22Rv1 (cell line): Measurements from ENCODE around the gene RAPGEFL1.
A peak's percentile ranks its signal among the peaks of the same experiment; 100 is the strongest.
"Not testable (repeated sequence)": the region's sequence is repeated elsewhere in the genome, so short reads cannot be mapped to it uniquely, and the experiment has no call there.

Experiments
- H3K27ac ChIP-seq: fragments of 450-650 bp; 2 replicates; pipeline ENCODE4 v1.5.1; 2017
- ZFX ChIP-seq: fragments of 450-650 bp; IDR thresholded peaks from 2 replicates; pipeline ENCODE4 v1.6.1; 2017; ENCODE audit warnings: antibody characterized with exemption, borderline replicate concordance
- TF ChIP-seq, protein P1 (sequence below): fragments of 450-650 bp; IDR thresholded peaks from 2 replicates; pipeline ENCODE4 v1.5.1; 2017; ENCODE audit warnings: mild to moderate bottlenecking

The RAPGEFL1 gene

GRCh38 chr17:40219594-40220338 is 42.5 kb downstream of the RAPGEFL1 start:
- peak overlapping the region; percentile 71 for H3K27ac ChIP-seq
- TF ChIP-seq, protein P1, sequence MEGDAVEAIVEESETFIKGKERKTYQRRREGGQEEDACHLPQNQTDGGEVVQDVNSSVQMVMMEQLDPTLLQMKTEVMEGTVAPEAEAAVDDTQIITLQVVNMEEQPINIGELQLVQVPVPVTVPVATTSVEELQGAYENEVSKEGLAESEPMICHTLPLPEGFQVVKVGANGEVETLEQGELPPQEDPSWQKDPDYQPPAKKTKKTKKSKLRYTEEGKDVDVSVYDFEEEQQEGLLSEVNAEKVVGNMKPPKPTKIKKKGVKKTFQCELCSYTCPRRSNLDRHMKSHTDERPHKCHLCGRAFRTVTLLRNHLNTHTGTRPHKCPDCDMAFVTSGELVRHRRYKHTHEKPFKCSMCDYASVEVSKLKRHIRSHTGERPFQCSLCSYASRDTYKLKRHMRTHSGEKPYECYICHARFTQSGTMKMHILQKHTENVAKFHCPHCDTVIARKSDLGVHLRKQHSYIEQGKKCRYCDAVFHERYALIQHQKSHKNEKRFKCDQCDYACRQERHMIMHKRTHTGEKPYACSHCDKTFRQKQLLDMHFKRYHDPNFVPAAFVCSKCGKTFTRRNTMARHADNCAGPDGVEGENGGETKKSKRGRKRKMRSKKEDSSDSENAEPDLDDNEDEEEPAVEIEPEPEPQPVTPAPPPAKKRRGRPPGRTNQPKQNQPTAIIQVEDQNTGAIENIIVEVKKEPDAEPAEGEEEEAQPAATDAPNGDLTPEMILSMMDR, result no peak
- no peak for TF ChIP-seq ZFX

- TF ChIP-seq ZFX, result no peak
- TF ChIP-seq, protein P1, result no peak
- H3K27ac ChIP-seq, result no peak overlapping the region
These were observed 47.7 kb downstream of the RAPGEFL1 start for GRCh38 chr17:40224718-40225550.

DNA sequence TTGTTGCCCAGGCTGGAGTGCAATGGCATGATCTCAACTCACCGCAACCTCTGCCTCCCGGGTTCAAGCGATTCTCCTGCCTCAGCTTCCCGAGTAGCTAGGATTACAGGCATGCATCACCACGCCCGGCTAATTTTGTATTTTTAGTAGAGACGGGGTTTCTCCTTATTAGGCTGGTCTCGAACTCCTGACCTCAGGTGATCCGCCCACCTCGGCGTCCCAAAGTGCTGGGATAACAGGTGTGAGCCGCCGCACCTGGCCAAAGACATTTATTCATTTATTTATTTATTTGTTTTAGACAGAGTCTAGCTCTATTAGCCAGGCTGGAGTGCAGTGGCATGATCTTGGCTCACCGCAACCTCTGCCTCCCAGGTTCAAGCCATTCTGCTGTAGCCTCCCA is 51.9 kb downstream of the RAPGEFL1 start:
- H3K27ac ChIP-seq, result not testable (repeated sequence)

- H3K27ac ChIP-seq, result no peak overlapping the region
- TF ChIP-seq ZFX, result no peak
These were observed 53.4 kb downstream of the RAPGEFL1 start for GRCh38 chr17:40230670-40231069.

GRCh38 chr17:40231928-40232327 is 54.7 kb downstream of the RAPGEFL1 start:
- H3K27ac ChIP-seq, result not testable (repeated sequence)

DNA sequence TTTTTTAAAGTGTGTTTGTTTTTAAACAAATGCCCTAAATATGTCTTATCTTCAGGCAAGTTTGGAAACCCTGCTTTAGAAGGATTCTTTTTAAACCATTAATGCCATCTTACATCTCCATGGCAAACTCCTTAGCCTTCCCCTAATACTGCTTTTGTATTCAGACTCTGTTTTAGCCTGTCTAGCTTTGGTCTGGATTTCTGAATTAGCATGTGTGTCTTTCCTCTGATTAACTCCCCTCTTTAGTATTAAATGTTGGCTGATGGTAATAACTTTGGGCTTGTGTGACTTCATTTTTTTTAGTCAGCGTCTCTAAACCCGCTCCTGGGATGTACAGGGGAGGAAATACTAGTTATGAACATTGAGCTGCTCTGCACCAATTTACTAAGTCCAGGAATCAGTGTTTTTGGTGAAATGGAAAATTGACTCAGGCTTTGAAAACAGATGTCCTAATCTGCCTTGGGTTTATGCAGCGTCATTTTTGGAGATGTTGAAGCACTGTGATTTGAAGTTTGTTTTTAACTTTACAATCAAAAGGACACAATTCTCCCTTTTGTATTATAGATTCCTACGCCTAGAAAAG is 64.1 kb downstream of the RAPGEFL1 start:
- no peak overlapping the region for H3K27ac ChIP-seq
- TF ChIP-seq, protein P1, result no peak
- no peak for TF ChIP-seq ZFX

- TF ChIP-seq, protein P1, result no peak
- TF ChIP-seq ZFX, result no peak
- no peak overlapping the region for H3K27ac ChIP-seq
These were observed 65.5 kb downstream of the RAPGEFL1 start for GRCh38 chr17:40242774-40243173.

GRCh38 chr17:40243761-40244160 is 66.5 kb downstream of the RAPGEFL1 start:
- no peak for TF ChIP-seq ZFX
- TF ChIP-seq, protein P1, result no peak
- no peak overlapping the region for H3K27ac ChIP-seq
